Fibroblast of lung (primary cell): ENCODE data around the gene MYBPC1. TPM values are rescaled to one million over a fixed set of nuclear protein-coding genes. Genes with fewer than 3 reads are reported as not detected.
"Not testable (repeated sequence)": the region's sequence is repeated elsewhere in the genome, so short reads cannot be mapped to it uniquely, and the experiment has no call there.

ENCODE experiments used
- DNase-seq, 2 donors: peaks; one replicate each; pipeline versions ENCODE4 v3.0.0 to v3.0.0-alpha.2; 2010; ENCODE audit warnings: low read depth in 2 of 2
- H2AFZ ChIP-seq: 2 replicates; pipeline ENCODE4 v1.5.1; 2012; ENCODE audit warnings: low read length, control low read depth, inconsistent platforms
- H3K27ac ChIP-seq: 2 replicates; pipeline ENCODE4 v1.5.1; 2011; ENCODE audit warnings: low read length, control low read depth; ENCODE audit not compliant: insufficient read depth
- H3K27me3 ChIP-seq: 2 replicates; pipeline ENCODE4 v1.5.1; 2011; ENCODE audit warnings: mild to moderate bottlenecking, low read length; ENCODE audit not compliant: control insufficient read depth, insufficient read depth
- H3K36me3 ChIP-seq: 2 replicates; pipeline ENCODE4 v1.5.1; 2011; ENCODE audit warnings: low read length; ENCODE audit not compliant: control insufficient read depth, insufficient read depth
- H3K4me1 ChIP-seq: 2 replicates; pipeline ENCODE4 v1.5.1; 2011; ENCODE audit warnings: low read length; ENCODE audit not compliant: control insufficient read depth, insufficient read depth; ENCODE audit errors: extremely low read depth
- H3K4me2 ChIP-seq: 2 replicates; pipeline ENCODE4 v1.5.1; 2011; ENCODE audit warnings: low read length, control low read depth; ENCODE audit not compliant: insufficient read depth; ENCODE audit errors: extremely low read depth
- H3K4me3 ChIP-seq, 4 experiments: fragments of 200-600 bp in 1 of 4; sonication (generic) in 1 of 4; replicated peaks in 1 of 4; 2 replicates each; pipeline ENCODE4 v1.5.1; 2011 to 2016; ENCODE audit warnings: low read length in 4 of 4, low read depth in 3 of 4, mild to moderate bottlenecking in 3 of 4, control low read depth in 2 of 4, inconsistent platforms in 1 of 4, mixed read lengths in 1 of 4; ENCODE audit not compliant: insufficient read depth in 1 of 4; ENCODE audit errors: control extremely low read depth in 1 of 4
- H3K79me2 ChIP-seq: 2 replicates; pipeline ENCODE4 v1.5.1; 2012; ENCODE audit warnings: mild to moderate bottlenecking, low read length, inconsistent platforms; ENCODE audit not compliant: control insufficient read depth, insufficient read depth
- H3K9ac ChIP-seq: 2 replicates; pipeline ENCODE4 v1.5.1; 2011; ENCODE audit warnings: mild to moderate bottlenecking, low read length, control low read depth; ENCODE audit not compliant: insufficient read depth
- H3K9me3 ChIP-seq: 2 replicates; pipeline ENCODE4 v1.5.1; 2012; ENCODE audit warnings: low read depth, low read length; ENCODE audit not compliant: control insufficient read depth, insufficient read depth
- H4K20me1 ChIP-seq: 2 replicates; pipeline ENCODE4 v1.5.1; 2011; ENCODE audit warnings: low read length; ENCODE audit not compliant: control insufficient read depth, insufficient read depth; ENCODE audit errors: extremely low read depth
- EZH2 ChIP-seq: IDR thresholded peaks from 2 replicates; pipeline ENCODE4 v1.5.1; 2012; ENCODE audit warnings: low read length, control low read depth, mild to moderate bottlenecking; ENCODE audit errors: missing control alignments
- polyA plus RNA-seq, 2 donors: library from polyadenylated mRNA; depleted of rRNA in 1 of 2; stranded (reverse) in 1 of 2; unstranded in 1 of 2; fragments of >200 nt; gene quantifications; 2 replicates each; pipeline ENCODE4 v1.2.1, GENCODE V29; 2011 to 2012; ENCODE audit warnings: missing spikeins in 1 of 2
- total RNA-seq: library from RNA; depleted of rRNA; stranded (reverse); fragments of >200 nt; gene quantifications from 2 replicates; pipeline ENCODE4 v1.2.1, GENCODE V29; 2014
- TF ChIP-seq, protein P1 (sequence below), 2 donors: IDR thresholded peaks in 1 of 2; conservative IDR thresholded peaks in 1 of 2; 1 replicate in 1 of 2; 2 replicates in 1 of 2; pipeline ENCODE4 v1.5.1; 2011 to 2012; ENCODE audit warnings: low read length in 2 of 2, control low read depth in 1 of 2, inconsistent platforms in 1 of 2, low read depth in 1 of 2, mild to moderate bottlenecking in 1 of 2

The MYBPC1 gene
- total and polyA plus RNA-seq, 2 donors (not counting 1 experiment from before 2014, with no cell fraction given) = not detected

- H3K9ac ChIP-seq = no peak overlapping the region
- no peaks in the 10 kb centered on the region for H3K9me3 ChIP-seq
- no peak for TF ChIP-seq EZH2
- TF ChIP-seq, protein P1, sequence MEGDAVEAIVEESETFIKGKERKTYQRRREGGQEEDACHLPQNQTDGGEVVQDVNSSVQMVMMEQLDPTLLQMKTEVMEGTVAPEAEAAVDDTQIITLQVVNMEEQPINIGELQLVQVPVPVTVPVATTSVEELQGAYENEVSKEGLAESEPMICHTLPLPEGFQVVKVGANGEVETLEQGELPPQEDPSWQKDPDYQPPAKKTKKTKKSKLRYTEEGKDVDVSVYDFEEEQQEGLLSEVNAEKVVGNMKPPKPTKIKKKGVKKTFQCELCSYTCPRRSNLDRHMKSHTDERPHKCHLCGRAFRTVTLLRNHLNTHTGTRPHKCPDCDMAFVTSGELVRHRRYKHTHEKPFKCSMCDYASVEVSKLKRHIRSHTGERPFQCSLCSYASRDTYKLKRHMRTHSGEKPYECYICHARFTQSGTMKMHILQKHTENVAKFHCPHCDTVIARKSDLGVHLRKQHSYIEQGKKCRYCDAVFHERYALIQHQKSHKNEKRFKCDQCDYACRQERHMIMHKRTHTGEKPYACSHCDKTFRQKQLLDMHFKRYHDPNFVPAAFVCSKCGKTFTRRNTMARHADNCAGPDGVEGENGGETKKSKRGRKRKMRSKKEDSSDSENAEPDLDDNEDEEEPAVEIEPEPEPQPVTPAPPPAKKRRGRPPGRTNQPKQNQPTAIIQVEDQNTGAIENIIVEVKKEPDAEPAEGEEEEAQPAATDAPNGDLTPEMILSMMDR (conservative IDR thresholded peaks at IDR 0.05 in 1 of 2, IDR thresholded peaks at IDR 0.05 in 1 of 2; ENCODE audit: low read depth in 1 of 2, low read length in 2 of 2) = no peak
- no peaks in the 10 kb centered on the region for H4K20me1 ChIP-seq
- H3K36me3 ChIP-seq = no peaks in the 10 kb centered on the region
- no peak overlapping the region for H3K27ac ChIP-seq
- no peaks in the 10 kb centered on the region for H3K4me1 ChIP-seq
- no peaks in the 10 kb centered on the region for H3K79me2 ChIP-seq
- H3K27me3 ChIP-seq = no peaks in the 10 kb centered on the region
- no peak for DNase-seq
- H2AFZ ChIP-seq = no peak overlapping the region
- H3K4me3 ChIP-seq = no peak overlapping the region
- no peak overlapping the region for H3K4me2 ChIP-seq
Measured at GRCh38 chr12:101671833-101672232, 77.1 kb downstream of the MYBPC1 start.

DNA sequence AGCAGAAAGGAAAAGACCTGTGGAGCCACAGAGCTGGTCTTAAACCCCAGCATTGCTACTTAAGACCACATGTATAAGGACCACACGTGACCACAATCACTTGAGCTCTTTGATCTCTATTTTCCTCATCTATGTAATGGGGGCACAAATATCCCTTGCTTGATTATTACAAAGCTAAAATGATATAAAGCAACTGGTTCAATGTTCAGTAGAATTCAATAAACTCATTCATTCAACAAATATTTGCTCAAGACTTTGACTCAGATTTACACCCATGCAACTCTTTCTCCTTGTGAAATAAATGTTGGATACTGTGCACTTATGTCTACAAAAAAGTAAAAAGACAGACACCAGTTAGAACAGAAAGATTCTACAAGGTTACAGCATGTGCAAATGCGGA lies 80.8 kb downstream of the MYBPC1 start:
- no peaks in the 10 kb centered on the region for H3K79me2 ChIP-seq
- no peaks in the 10 kb centered on the region for H3K4me1 ChIP-seq
- no peak overlapping the region for H2AFZ ChIP-seq
- H3K9me3 ChIP-seq = no peaks in the 10 kb centered on the region
- H3K27ac ChIP-seq = no peak overlapping the region
- no peak overlapping the region for H3K4me3 ChIP-seq
- H3K4me2 ChIP-seq = no peak overlapping the region
- no peaks in the 10 kb centered on the region for H4K20me1 ChIP-seq
- no peak for DNase-seq
- H3K27me3 ChIP-seq = no peaks in the 10 kb centered on the region
- no peaks in the 10 kb centered on the region for H3K36me3 ChIP-seq
- no peak overlapping the region for H3K9ac ChIP-seq
- TF ChIP-seq, protein P1 (conservative IDR thresholded peaks at IDR 0.05 in 1 of 2, IDR thresholded peaks at IDR 0.05 in 1 of 2; ENCODE audit: low read depth in 1 of 2, low read length in 2 of 2) = no peak
- TF ChIP-seq EZH2 = no peak

DNA sequence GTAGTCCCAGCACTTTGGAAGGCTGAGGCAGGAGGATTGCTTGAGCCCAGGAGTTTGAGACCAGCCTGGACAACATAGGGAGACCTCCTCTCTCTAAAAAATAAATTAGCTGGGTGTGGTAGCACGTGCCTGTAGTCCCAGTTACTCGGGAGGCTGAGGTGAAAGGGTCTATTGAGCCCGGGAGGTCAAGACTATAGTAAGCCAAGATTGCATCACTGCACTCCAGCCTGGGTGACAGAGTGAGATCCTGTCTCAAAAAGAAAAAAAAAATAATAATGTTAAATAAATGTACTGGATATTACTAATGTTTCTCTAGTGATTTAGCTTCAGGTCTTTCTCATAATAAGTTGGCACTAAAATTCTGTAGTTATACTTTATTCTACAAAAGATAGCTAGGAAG lies 81.7 kb downstream of the MYBPC1 start:
- H3K79me2 ChIP-seq, H4K20me1 ChIP-seq, H3K9me3 ChIP-seq, H3K27ac ChIP-seq, H3K27me3 ChIP-seq, H3K36me3 ChIP-seq, H3K4me1 ChIP-seq, H3K9ac ChIP-seq, DNase-seq, H3K4me2 ChIP-seq, H3K4me3 ChIP-seq, H2AFZ ChIP-seq: not testable (repeated sequence)
